HG02798 (cell line): ENCODE data around the gene PIK3R1.

Source experiments
- ATAC-seq: cut with Tn5 transposase; IDR thresholded peaks from one replicate; pipeline ENCODE4 v1.9.1; 2021; ENCODE audit warnings: mild to moderate bottlenecking; ENCODE audit not compliant: unreplicated experiment, poor library complexity

The PIK3R1 gene

GRCh38 chr5:68249520-68249919 is 34.0 kb downstream of the PIK3R1 start:
- no peak for ATAC-seq

GRCh38 chr5:68250661-68251298 is 35.2 kb downstream of the PIK3R1 start:
- ATAC-seq, result no peak

- no peak for ATAC-seq
These were observed 35.8 kb downstream of the PIK3R1 start for GRCh38 chr5:68251386-68251785.

GRCh38 chr5:68251804-68252522 is 36.4 kb downstream of the PIK3R1 start:
- no peak for ATAC-seq

GRCh38 chr5:68252673-68253623 is 37.4 kb downstream of the PIK3R1 start:
- ATAC-seq, result peak; percentile 65

GRCh38 chr5:68253624-68254585 is 38.3 kb downstream of the PIK3R1 start:
- ATAC-seq, result no peak

- no peak for ATAC-seq
These were observed 39.3 kb downstream of the PIK3R1 start for GRCh38 chr5:68254810-68255209.

- ATAC-seq, result no peak
These were observed 40.0 kb downstream of the PIK3R1 start for GRCh38 chr5:68255305-68256120.

- ATAC-seq, result no peak
These were observed 41.7 kb downstream of the PIK3R1 start for GRCh38 chr5:68257210-68257609.

- ATAC-seq, result no peak
These were observed 43.0 kb downstream of the PIK3R1 start for GRCh38 chr5:68258531-68258930.

- no peak for ATAC-seq
These were observed 44.1 kb downstream of the PIK3R1 start for GRCh38 chr5:68259700-68260099.

GRCh38 chr5:68260467-68260866 is 44.9 kb downstream of the PIK3R1 start:
- no peak for ATAC-seq

- no peak for ATAC-seq
These were observed 45.6 kb downstream of the PIK3R1 start for GRCh38 chr5:68261169-68261568.

- ATAC-seq, result peak; percentile 54
These were observed 46.1 kb downstream of the PIK3R1 start for GRCh38 chr5:68261569-68262065.

- no peak for ATAC-seq
These were observed 48.7 kb downstream of the PIK3R1 start for GRCh38 chr5:68264024-68264956.

GRCh38 chr5:68265347-68265746 is 49.8 kb downstream of the PIK3R1 start:
- ATAC-seq, result no peak

GRCh38 chr5:68265822-68266395 is 50.4 kb downstream of the PIK3R1 start:
- ATAC-seq, result peak; percentile 29
